GM19023 (cell line): Measurements from ENCODE around the gene CCM2.

ENCODE experiments used
- ATAC-seq: cut with Tn5 transposase; IDR thresholded peaks from one replicate; pipeline ENCODE4 v1.9.1; 2021; ENCODE audit warnings: mild to moderate bottlenecking, moderate library complexity; ENCODE audit not compliant: unreplicated experiment

CCM2 gene

GRCh38 chr7:45078125-45078681 lies 78.2 kb downstream of the CCM2 start:
- ATAC-seq = no peak

GRCh38 chr7:45080265-45080957 lies 80.4 kb downstream of the CCM2 start:
- ATAC-seq = no peak

GRCh38 chr7:45080958-45081669 lies 81.1 kb downstream of the CCM2 start:
- no peak for ATAC-seq

- ATAC-seq = no peak
Observed at GRCh38 chr7:45081670-45081974, 81.6 kb downstream of the CCM2 start.

- ATAC-seq = no peak
Observed at GRCh38 chr7:45082031-45082830, 82.2 kb downstream of the CCM2 start.

- ATAC-seq = no peak
Observed at GRCh38 chr7:45082831-45083331, 82.9 kb downstream of the CCM2 start.

GRCh38 chr7:45084336-45084735 lies 84.3 kb downstream of the CCM2 start:
- ATAC-seq = no peak

GRCh38 chr7:45084901-45085618 lies 85.1 kb downstream of the CCM2 start:
- no peak for ATAC-seq

GRCh38 chr7:45085619-45086200 lies 85.7 kb downstream of the CCM2 start:
- ATAC-seq = no peak

- no peak for ATAC-seq
Observed at GRCh38 chr7:45086331-45087065, 86.5 kb downstream of the CCM2 start.

- no peak for ATAC-seq
Observed at GRCh38 chr7:45087301-45088145, 87.5 kb downstream of the CCM2 start.

GRCh38 chr7:45088146-45088701 lies 88.2 kb downstream of the CCM2 start:
- no peak for ATAC-seq

GRCh38 chr7:45088821-45089340 lies 88.9 kb downstream of the CCM2 start, which contains the start of gene NACAD:
TSS of gene NACAD (minus strand) at chr7:45088969. CDS start at chr7:45088894, 75 bp downstream.
- no peak for ATAC-seq

GRCh38 chr7:45089341-45089891 lies 89.4 kb downstream of the CCM2 start:
- no peak for ATAC-seq

- ATAC-seq = no peak
Observed at GRCh38 chr7:45092100-45092930, 92.3 kb downstream of the CCM2 start.

GRCh38 chr7:45092931-45093235 lies 92.9 kb downstream of the CCM2 start:
- no peak for ATAC-seq
